ENCODE data around the gene KRT79.

KRT79 gene

DNA sequence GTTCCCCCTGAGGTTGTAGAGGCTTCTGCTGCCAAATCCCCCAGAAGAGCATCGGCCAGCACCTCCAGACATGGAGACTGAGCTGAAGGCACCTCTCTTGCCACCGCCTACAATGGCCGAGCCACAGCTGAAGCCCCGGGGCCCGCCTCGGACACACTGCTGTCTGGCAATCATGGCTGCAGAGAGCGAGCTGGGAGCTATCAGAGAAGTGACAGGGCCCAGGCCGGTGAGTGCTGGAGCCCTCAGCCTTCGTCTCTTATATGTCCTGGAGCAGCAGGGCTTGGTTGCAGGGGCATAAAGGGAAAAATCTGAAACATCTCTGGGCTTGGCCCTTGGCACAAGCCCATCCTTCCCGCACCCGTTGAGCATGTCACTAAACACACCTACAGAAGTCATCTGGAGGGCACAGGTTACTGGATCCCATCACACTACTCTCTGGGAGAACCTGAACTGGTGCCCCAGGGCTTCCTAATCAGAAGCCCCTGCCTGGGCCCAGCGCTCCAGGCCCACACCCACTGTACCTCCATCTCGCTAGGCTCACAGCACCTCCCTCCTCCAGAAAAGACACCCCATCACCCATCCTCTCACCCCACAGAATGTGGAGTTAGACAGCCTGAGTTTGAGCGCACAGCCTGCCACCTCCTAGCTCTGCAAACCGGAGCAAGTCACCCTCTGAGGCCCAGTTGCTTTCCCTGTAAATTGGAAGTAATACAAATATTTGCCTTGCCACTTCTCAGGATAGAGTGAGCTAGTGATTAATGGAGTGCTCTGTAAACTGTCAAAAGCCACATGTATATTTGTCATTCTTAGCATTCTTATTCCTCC is 20.0 kb downstream of the KRT79 start, which contains the start of gene KRT4:
Gene KRT4 (minus strand): TSS at position 232 of the 825 bp plus-strand sequence. CDS start 58 bp downstream, at position 174.
- TF ChIP-seq ZNF274 (IDR thresholded peaks at IDR 0.05; ENCODE audit: low read depth, low read length), result no peak
- H3K4me3 ChIP-seq (ENCODE audit: low read length), result no peak within 1 kb of the TSS

DNA sequence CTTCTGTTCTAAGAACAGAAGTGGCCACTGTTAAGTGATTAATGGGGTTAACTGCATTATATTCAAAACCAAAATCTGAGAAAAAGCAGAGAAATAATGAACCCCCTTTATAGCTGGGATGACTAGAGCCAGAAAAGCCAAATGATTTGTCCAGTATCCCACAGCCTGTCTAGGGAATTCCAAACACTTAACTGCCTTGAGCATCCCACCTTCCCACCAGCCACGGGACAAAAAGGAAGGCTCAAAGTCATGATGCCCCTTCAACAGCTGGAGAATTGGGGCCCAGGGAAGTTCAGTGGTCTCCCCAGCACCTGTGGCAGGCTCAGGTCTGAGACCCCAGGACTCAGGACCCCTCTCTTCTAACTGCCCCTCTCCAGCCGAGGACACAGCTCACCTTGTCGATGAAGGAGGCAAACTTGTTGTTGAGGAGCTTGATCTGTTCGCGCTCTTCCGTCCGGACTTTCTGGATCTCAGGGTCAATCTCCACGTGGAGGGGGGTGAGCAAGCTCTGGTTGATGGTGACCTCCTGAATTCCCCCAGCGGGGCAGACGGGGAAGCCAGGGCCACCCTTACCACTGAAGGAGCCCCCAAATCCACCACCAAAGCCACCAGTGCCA is 20.8 kb downstream of the KRT79 start:
- no peak for TF ChIP-seq ZNF274 (IDR thresholded peaks at IDR 0.05; ENCODE audit: low read depth, low read length)
- H3K4me3 ChIP-seq (ENCODE audit: low read length), result no peak overlapping the region

DNA sequence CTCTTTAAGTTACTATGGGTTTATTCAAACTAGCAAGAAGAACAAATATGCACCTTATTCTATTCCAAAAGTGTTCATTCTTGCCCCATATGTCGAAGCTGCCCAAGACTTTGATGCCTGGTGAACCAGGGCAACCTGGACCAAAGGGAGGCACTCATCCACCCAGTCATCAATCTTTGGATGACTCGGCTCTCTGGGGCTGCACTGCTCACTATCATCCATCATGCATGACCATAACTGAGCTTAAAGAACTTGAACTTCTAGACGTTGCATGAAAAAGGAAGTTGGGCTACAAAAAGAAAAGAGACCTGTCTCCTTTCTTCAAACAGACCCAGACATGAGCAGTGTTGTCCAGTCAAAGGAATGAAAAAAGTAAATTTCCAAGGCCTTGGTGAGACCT is 21.4 kb downstream of the KRT79 start:
- H3K4me3 ChIP-seq (ENCODE audit: low read length), result no peak overlapping the region
- no peak for TF ChIP-seq ZNF274 (IDR thresholded peaks at IDR 0.05; ENCODE audit: low read depth, low read length)

DNA sequence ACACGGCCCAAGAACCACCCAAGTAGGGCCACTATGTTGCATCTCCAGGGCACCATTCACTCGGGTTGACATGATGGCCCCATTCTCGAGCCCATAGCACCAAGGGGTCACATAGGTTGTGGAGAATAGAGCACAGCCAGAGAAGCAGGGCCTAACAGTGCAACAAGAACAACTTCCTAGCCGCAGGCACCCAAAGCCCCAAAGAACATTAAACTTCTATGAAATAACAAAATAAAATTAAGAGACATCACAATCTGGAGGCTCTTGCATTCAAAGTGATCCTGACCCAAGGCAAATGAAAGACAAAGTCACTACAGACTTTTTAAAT is 22.1 kb downstream of the KRT79 start:
- no peak for TF ChIP-seq ZNF274 (IDR thresholded peaks at IDR 0.05; ENCODE audit: low read depth, low read length)
- H3K4me3 ChIP-seq (ENCODE audit: low read length), result no peak overlapping the region

DNA sequence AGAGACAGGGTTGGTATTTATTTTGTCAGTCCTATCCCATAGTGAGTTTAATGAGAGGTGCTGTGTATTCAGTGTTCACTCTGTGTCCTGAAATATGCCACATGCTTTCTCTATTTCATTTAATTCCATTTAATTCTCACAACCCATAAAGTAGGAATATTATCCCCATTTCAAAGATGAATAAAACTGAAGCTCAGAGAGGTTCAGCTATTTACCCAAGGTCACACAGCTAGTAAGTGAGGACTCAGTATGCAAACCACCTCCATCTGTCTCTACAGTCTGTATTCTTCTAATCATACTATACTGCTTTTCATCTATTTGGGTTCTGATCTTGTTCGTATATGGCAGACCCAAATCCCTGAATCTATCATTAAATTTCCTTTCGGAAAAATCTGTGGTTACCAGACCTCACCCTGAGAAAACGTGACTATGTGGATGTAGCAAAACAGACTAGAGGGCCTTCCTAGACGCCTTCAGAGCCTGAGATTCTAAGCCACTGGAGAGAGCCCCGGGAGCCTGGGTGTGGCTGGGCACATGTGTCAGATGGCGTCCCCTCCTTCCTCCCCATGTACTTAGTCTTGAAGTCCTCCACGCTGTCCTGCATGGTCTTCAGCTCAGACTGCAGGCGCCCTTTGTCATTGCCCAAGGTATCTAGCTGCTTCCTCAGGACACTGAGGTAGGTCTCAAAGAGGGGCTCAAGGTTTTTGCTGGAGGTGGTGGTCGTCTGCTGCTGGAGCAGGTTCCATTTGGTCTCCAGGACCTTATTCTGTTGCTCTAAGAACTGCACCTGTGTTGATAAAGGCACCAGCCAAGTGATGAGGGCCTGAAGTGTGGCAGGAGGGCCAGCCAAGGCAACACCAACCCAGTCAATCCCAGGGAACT is 22.7 kb downstream of the KRT79 start:
- no peak overlapping the region for H3K4me3 ChIP-seq (ENCODE audit: low read length)
- no peak for TF ChIP-seq ZNF274 (IDR thresholded peaks at IDR 0.05; ENCODE audit: low read depth, low read length)

DNA sequence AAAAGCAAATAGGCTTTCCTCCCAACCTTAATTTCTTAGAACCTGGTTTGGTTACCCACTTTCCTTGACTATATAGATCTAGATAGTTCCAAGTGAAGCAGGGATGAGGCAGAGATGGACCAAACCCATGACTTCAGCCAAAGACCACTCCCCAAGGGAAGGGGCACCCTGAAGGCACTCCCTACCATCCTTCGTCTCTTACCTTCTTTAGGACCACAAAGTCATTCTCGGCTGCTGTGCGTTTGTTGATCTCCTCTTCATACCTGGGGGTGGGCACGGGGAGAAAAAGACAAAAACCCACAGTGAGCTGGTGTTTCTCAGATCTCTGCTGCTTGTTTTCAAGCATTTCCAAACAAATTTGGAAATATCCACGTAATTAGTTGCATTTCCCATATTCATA is 23.6 kb downstream of the KRT79 start:
- no peak for TF ChIP-seq ZNF274 (IDR thresholded peaks at IDR 0.05; ENCODE audit: low read depth, low read length)
- H3K4me3 ChIP-seq (ENCODE audit: low read length), result no peak overlapping the region

DNA sequence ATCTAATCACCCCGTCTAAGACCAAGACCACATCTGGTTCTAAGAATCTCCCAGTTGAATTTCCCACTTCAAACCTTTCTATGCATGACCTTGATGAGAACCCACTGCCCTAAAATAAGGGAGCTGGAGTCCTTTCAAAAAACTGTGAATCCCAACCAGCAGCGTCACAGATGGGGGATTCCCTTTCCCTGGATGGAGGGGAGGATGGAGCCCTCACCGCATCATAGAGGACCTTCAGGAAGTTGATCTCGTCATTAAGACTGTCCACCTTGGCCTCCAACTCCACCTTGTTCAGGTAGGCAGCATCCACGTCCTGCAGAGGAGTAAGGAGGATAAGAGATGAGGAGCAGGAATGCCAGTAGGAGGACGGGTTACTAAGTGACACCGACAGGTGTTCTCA is 24.9 kb downstream of the KRT79 start:
- no peak for TF ChIP-seq ZNF274 (IDR thresholded peaks at IDR 0.05; ENCODE audit: low read depth, low read length)
- H3K4me3 ChIP-seq (ENCODE audit: low read length), result no peak overlapping the region

DNA sequence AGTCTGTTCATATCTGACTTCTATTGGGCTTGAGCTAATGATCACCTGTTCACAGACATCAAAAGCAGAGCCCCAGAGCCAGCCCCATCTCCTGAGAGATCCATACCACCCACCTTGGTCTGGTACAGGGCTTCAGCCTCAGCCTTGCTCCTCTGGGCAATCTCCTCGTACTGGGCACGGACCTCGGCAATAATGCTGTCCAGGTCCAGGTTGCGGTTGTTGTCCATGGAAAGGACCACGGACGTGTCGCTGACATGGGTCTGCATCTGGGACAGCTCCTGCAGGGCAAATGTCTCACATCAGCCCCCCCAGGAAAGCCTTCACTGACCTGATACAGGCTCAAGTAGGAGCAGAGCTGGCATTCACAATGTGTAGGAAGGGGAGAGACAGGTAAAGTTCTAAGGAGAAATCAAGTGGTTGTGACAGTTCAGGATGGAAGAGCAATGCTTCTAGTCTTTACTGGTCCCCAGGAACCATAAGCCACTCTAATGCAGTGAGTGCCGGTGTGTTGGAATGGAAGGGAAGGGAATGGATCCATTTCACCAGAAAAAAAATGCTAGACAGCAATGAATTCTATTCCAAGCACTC is 25.4 kb downstream of the KRT79 start:
- no peak overlapping the region for H3K4me3 ChIP-seq (ENCODE audit: low read length)
- no peak for TF ChIP-seq ZNF274 (IDR thresholded peaks at IDR 0.05; ENCODE audit: low read depth, low read length)

DNA sequence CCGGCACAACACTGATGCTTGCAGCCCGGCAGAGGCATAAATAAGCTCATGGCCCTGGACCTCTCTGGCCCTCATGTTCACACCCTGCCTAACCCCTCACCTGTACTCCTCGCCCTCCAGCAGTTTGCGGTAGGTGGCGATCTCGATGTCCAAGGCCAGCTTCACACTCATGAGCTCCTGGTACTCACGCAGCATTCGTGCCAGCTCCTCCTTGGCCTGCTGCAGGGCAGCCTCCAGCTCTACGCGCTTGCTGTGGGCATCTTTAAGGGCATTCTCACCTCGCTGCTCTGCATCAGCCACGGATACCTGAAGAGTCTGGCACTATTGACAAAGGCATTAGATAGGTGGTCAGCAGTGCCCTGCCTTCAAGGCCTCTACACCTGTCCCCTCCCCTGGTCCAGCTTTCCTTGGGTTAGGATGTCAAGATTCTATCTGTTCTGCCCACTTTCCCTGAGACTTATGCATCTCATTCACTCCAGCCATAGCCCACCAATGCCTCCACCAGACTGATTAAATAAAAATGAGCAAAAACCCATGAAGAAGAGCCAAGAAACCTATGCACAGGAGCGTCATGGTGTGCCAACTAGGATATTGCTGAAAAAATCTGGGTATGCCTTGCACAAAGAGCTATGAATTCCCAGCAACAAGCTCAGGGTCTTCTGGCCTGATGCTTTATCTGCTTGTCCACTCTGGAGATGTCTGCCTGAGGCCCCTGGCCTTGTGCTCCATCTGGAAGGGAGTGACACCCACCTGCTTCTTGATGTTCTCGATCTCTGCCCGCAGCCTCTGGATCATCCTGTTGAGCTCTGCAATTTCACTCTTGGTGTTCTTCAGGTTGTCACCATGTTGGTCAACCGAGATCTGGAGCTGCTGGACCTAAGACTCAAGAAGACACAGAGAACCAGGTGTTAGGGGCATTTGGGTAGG is 26.3 kb downstream of the KRT79 start:
- no peak for TF ChIP-seq ZNF274 (IDR thresholded peaks at IDR 0.05; ENCODE audit: low read depth, low read length)
- no peak overlapping the region for H3K4me3 ChIP-seq (ENCODE audit: low read length)

DNA sequence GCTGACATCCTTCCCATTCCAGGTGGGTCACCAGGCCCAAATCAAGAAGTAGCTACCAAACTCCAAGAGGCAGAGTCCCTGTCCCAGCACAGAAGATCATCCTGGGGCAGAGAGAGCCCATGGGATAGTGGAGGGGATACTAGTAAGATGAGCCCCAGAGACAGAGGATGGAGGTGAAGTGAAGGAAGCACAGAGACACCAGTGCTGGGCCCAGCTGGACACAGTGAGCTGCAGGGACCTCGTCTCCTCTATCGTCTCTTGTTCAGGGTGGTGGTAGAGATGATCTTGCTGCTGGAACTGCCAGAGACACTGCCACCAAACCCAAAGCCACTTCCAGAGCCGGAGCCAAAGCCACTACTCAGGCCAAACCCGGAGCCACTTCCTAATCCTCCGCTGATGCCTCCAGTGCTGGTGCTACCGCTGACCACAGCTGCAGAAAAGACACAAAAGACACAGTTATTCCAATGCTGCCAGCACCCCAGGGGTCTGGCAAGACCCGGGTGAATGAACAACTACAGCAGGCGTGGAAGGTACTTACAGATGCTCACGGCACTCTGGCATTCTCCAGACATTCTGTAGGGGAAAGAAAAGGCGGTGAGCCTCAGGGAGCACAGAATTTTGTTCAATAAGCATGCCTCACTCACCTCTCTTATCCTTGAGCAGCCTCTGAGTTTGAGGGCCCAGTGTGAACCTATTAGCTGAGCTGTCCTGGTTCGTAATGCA is 27.1 kb downstream of the KRT79 start:
- no peak overlapping the region for H3K4me3 ChIP-seq (ENCODE audit: low read length)
- TF ChIP-seq ZNF274 (IDR thresholded peaks at IDR 0.05; ENCODE audit: low read depth, low read length), result no peak

DNA sequence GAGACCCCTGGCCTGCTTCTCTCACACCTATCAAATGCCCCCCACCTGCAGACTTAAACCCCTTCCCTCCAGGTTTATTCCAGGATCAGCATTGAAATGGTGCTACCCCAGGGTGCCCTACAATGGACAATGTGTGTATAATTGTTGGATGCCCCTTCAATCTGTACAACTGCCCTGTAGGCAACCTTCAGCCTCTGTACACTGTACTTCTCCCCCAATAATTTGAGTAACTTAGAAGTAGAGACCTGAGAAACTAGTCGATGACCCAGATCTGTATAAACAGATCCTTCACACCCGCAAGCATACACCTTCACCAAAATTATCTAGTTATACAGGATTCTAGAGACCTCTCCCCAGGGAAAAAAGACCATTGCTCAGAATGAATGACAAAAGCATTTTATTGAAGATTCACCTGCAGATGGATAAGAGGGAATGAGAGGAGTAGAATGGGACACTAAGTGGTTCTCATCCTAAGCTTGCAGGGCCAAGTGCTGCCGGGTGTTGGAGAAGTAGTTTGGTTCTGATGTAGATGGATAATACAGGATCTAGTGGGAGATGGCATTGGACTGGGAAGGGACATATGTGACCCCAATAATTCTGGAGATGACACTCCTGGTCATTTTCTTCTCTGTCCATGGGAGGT is 27.8 kb downstream of the KRT79 start:
- TF ChIP-seq ZNF274 (IDR thresholded peaks at IDR 0.05; ENCODE audit: low read depth, low read length), result no peak
- no peak overlapping the region for H3K4me3 ChIP-seq (ENCODE audit: low read length)

DNA sequence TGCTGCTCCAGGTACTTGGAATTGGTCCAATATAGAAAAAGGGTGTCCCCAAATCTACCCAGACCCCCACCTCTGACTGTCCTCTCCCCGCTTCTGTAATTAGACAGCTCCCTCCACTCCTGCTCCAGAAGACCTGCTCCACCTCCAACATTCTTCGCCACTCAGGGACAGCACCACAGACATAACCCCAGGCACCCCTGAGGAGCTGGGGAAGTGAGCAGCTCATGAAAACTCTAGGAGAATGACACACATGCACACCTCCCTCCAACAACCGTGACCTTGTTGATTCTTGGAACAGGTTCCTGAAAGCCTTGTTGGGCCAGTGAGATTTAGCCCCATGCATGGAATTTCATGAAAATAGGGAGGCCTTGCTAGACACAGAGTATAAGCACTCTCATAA is 28.4 kb downstream of the KRT79 start:
- no peak for TF ChIP-seq ZNF274 (IDR thresholded peaks at IDR 0.05; ENCODE audit: low read depth, low read length)
- H3K4me3 ChIP-seq (ENCODE audit: low read length), result no peak overlapping the region
